ENCODE results near the gene HIBADH. TPM values are rescaled to one million over a fixed set of nuclear protein-coding genes. Genes with fewer than 3 reads are reported as not detected.

HIBADH gene
- total and polyA plus RNA-seq, 2 of the 4 experiments (the other 2 are of a cell fraction): 36.6 to 52.5 TPM

DNA sequence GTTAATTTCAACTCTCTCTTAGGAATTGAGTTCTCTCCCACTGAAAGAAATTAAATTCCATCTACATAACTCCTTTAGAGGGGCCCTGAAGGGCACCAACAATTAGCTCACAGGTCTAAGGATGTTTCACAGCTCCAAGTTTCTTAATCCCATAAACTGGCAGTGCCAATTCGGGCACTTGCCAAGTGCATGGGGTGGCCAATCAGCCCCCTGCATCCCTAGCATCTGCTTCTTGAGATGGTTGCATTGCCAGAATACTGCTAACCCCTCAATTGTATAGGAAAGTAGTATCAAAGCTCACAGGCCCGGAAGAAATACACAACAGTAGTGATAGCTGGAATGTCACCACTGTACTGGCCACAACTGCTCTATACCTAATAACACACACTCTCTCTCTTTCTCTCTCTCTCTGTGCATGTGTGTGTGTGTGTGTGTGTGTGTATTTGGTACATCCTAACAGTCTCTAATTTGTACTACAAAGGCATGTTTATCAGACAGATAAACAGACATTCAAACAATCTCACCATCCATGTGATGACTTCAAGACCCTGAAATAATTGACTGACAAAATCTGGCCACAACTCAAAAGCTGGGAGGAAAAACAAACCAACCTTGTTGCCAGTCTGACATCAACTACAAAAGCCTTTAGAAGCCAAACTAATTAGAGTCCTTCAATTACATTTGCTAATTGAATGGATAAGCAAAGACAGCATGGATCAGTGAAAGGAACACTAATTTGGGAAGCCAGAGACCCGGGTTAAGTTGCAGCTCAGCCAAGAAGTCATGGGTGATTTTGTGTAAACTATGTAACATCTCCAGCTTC is 27.8 kb downstream of the HIBADH start (continued):
- TF ChIP-seq, protein P1, sequence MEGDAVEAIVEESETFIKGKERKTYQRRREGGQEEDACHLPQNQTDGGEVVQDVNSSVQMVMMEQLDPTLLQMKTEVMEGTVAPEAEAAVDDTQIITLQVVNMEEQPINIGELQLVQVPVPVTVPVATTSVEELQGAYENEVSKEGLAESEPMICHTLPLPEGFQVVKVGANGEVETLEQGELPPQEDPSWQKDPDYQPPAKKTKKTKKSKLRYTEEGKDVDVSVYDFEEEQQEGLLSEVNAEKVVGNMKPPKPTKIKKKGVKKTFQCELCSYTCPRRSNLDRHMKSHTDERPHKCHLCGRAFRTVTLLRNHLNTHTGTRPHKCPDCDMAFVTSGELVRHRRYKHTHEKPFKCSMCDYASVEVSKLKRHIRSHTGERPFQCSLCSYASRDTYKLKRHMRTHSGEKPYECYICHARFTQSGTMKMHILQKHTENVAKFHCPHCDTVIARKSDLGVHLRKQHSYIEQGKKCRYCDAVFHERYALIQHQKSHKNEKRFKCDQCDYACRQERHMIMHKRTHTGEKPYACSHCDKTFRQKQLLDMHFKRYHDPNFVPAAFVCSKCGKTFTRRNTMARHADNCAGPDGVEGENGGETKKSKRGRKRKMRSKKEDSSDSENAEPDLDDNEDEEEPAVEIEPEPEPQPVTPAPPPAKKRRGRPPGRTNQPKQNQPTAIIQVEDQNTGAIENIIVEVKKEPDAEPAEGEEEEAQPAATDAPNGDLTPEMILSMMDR (conservative IDR thresholded peaks at IDR 0.05; ENCODE audit: low read depth, low read length): no peak

DNA sequence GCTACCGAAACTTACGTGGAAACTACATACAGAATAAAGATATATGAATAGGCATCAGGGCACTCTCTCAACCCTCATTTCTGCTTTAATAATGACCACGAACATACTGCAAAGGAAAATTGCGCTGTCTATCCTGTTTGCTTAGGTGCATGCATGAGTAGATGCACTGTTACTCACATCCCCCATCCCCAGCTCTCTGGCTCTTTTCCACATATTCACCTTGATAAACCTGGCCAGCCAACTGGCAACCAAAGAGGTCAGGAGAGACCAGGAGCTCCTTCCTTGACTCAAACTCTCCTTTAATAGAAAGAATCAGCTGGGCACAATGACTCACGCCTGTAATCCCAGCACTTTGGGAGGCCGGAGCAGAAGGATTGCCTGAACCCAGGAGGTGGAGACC is 29.6 kb downstream of the HIBADH start:
- H3K9ac ChIP-seq (ENCODE audit: low read depth, low read length): no peak overlapping the region
- H3K9me3 ChIP-seq (ENCODE audit: control insufficient read depth, insufficient read depth, low read length): no peaks in the 10 kb centered on the region
- H2AK5ac ChIP-seq (ENCODE audit: low read depth, low read length): no peak overlapping the region
- H2AFZ ChIP-seq (replicated peaks; ENCODE audit: low read length, poor library complexity): no peak overlapping the region
- no peak overlapping the region for H3K14ac ChIP-seq (replicated peaks; ENCODE audit: low read depth, low read length)
- H3K4ac ChIP-seq (ENCODE audit: low read depth, low read length): no peak overlapping the region
- in situ Hi-C loops (cut with MboI; ENCODE audit: low sequenced_read_pairs): no loop called here
- no peak overlapping the region for H2BK15ac ChIP-seq (ENCODE audit: low read depth, low read length)
- peaks cover 6 to 10% of the 10 kb centered on the region in 2 experiments; a peak in 2 of 4 replicates for H3K79me1 ChIP-seq (ENCODE audit: low read depth in 1 of 2, low read length in 2 of 2)
- H4K5ac ChIP-seq (ENCODE audit: low read depth, low read length): no peak overlapping the region
- no peak overlapping the region for H4K91ac ChIP-seq (ENCODE audit: insufficient read depth, low read depth, low read length)
- no CpG with 5 or more reads among the region's 6 CpGs for WGBS, 2 experiments (ENCODE audit: extremely low coverage in 2 of 2, insufficient read length in 1 of 2)
- CTCF ChIA-PET: interaction anchor here (0.6 kb wide), 1 partner anchor 701 kb away, joined by 3 read pairs; no protein-coding TSS in a partner anchor
- no peaks in the 10 kb centered on the region for H3K36me3 ChIP-seq (ENCODE audit: control insufficient read depth, insufficient read depth, low read length)
- no peaks in the 10 kb centered on the region; the same call in 1 of the 2 replicates for H3K9me1 ChIP-seq (ENCODE audit: insufficient read depth, low read length)
- H3K23ac ChIP-seq (ENCODE audit: low read depth, low read length): no peak overlapping the region
- no peak overlapping the region for H2AK9ac ChIP-seq (replicated peaks; ENCODE audit: low read depth, low read length, poor library complexity)
- no peak overlapping the region for H3K18ac ChIP-seq (ENCODE audit: low read depth, low read length)
- H2BK120ac ChIP-seq (ENCODE audit: low read depth, low read length): no peak overlapping the region
- POLR2A ChIA-PET (ENCODE audit: unreplicated experiment): interaction anchor here (0.6 kb wide), 1 partner anchor 21 kb away, joined by 8 read pairs; no protein-coding TSS in a partner anchor
- intact Hi-C loops (cut with micrococcal nuclease): no loop called here
- ATAC-seq (ENCODE audit: low read depth) (no peak), DNase-seq (no peak)
- no peak overlapping the region for H3K4me2 ChIP-seq (ENCODE audit: low read depth, low read length)
- no TSS peak for BruUV-seq (replicated peaks)
- H2BK20ac ChIP-seq (ENCODE audit: low read depth, low read length): no peak overlapping the region
- H4K8ac ChIP-seq (ENCODE audit: low read depth in 2 of 2, low read length in 2 of 2): no peak overlapping the region
- TF ChIP-seq, protein P1 (conservative IDR thresholded peaks at IDR 0.05; ENCODE audit: low read depth, low read length): no peak
- TF ChIP-seq, protein P2, sequence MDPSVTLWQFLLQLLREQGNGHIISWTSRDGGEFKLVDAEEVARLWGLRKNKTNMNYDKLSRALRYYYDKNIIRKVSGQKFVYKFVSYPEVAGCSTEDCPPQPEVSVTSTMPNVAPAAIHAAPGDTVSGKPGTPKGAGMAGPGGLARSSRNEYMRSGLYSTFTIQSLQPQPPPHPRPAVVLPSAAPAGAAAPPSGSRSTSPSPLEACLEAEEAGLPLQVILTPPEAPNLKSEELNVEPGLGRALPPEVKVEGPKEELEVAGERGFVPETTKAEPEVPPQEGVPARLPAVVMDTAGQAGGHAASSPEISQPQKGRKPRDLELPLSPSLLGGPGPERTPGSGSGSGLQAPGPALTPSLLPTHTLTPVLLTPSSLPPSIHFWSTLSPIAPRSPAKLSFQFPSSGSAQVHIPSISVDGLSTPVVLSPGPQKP (IDR thresholded peaks at IDR 0.05; ENCODE audit: borderline replicate concordance, low read depth, low read length): no peak
- TF ChIP-seq RCOR1 (IDR thresholded peaks at IDR 0.05; ENCODE audit: insufficient replicate concordance, low read length): no peak
- TF ChIP-seq, protein P3, sequence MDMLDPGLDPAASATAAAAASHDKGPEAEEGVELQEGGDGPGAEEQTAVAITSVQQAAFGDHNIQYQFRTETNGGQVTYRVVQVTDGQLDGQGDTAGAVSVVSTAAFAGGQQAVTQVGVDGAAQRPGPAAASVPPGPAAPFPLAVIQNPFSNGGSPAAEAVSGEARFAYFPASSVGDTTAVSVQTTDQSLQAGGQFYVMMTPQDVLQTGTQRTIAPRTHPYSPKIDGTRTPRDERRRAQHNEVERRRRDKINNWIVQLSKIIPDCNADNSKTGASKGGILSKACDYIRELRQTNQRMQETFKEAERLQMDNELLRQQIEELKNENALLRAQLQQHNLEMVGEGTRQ (IDR thresholded peaks at IDR 0.05; ENCODE audit: low read depth, low read length): no peak
- no peak for TF ChIP-seq BHLHE40 (IDR thresholded peaks at IDR 0.05; ENCODE audit: low read depth, low read length)
- TF ChIP-seq RFX5 (IDR thresholded peaks at IDR 0.05; ENCODE audit: low read depth, low read length): no peak
- no peak for TF ChIP-seq FOS (IDR thresholded peaks at IDR 0.05; ENCODE audit: low read depth, low read length)
- TF ChIP-seq SMC3 (IDR thresholded peaks at IDR 0.05; ENCODE audit: low read depth, low read length): no peak
- H4K20me1 ChIP-seq (ENCODE audit: insufficient read depth, low read length): no peaks in the 10 kb centered on the region
- H3K27me3 ChIP-seq (ENCODE audit: control insufficient read depth, insufficient read depth, low read length): no peaks in the 10 kb centered on the region
- peaks cover 2% of the 10 kb centered on the region; the same call in 1 of the 2 replicates for H3K4me1 ChIP-seq (ENCODE audit: control insufficient read depth, insufficient read depth, low read length)
- no peak overlapping the region for H3K56ac ChIP-seq (ENCODE audit: extremely low read depth, insufficient read depth, low read length)
- H3K27ac ChIP-seq (ENCODE audit: insufficient read depth, low read length): no peak overlapping the region
- dilution Hi-C loops (cut with HindIII; ENCODE audit: low sequenced_read_pairs, unreplicated experiment): no loop called here
- H3K4me3 ChIP-seq (ENCODE audit: insufficient read depth, low read depth, low read length): no peak overlapping the region
- H2BK5ac ChIP-seq (ENCODE audit: low read depth, low read length, poor library complexity, severe bottlenecking): no peak overlapping the region

Data from IMR-90 (cell line).